Measurements from ENCODE around the gene CLDN3.

DNA sequence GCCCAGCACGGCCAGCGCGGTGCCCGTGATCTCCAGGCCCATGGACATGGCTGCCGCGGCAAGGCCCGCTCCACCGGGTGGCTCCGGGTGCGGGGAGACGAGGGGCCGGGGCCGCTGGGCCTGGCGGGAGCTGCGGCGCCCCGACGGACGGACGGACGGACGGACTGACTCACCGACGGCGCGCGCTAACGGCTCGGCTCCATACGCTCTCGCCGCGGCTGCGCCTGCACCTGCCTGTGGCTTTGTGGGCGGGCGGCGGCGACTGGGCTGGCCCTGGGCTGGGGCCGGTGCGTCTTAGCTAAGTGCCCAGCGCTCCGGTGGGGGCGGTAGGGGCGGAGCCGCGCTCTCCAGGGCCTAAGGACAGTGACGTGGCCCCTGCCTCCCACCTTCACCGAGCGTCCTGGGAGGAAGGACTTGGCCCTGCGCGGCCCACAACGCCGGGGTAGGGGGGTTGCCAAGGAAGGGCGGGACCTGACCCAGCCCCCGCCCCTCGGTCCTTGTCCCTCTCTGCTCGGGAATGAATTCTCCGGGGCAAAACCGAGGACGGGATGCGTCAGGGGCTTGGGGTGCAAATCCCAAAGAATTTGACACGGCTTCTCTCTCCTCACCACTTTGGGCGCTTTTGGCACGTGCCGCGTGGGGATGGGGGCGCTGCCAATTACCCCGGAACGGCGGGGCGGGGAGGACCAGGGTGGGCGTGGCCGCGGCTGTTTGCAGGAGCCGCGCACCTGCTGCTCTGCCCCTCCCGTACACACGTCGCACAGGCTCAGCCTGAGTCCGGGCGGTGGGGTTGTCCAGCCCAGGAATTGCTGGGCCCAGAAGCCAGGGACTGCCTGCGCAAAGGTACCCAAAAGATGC is at the start of gene CLDN3:
- TF ChIP-seq POLR2AphosphoS5 (IDR thresholded peaks at IDR 0.05) (no peak), EP300 (IDR thresholded peaks at IDR 0.05) (no peak)
- TF ChIP-seq, protein P1, sequence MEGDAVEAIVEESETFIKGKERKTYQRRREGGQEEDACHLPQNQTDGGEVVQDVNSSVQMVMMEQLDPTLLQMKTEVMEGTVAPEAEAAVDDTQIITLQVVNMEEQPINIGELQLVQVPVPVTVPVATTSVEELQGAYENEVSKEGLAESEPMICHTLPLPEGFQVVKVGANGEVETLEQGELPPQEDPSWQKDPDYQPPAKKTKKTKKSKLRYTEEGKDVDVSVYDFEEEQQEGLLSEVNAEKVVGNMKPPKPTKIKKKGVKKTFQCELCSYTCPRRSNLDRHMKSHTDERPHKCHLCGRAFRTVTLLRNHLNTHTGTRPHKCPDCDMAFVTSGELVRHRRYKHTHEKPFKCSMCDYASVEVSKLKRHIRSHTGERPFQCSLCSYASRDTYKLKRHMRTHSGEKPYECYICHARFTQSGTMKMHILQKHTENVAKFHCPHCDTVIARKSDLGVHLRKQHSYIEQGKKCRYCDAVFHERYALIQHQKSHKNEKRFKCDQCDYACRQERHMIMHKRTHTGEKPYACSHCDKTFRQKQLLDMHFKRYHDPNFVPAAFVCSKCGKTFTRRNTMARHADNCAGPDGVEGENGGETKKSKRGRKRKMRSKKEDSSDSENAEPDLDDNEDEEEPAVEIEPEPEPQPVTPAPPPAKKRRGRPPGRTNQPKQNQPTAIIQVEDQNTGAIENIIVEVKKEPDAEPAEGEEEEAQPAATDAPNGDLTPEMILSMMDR (IDR thresholded peaks at IDR 0.05) = no peak
